Embryonic facial prominence (tissue), 1 donor: Measurements from ENCODE around the gene FMO1.
"Not testable (repeated sequence)": the region's sequence is repeated elsewhere in the genome, so short reads cannot be mapped to it uniquely, and the experiment has no call there.

Source experiments
- DNase-seq: peaks from one replicate; pipeline ENCODE4 v3.0.0-alpha.2; 2016; ENCODE audit errors: extremely low spot score

Gene FMO1

DNA sequence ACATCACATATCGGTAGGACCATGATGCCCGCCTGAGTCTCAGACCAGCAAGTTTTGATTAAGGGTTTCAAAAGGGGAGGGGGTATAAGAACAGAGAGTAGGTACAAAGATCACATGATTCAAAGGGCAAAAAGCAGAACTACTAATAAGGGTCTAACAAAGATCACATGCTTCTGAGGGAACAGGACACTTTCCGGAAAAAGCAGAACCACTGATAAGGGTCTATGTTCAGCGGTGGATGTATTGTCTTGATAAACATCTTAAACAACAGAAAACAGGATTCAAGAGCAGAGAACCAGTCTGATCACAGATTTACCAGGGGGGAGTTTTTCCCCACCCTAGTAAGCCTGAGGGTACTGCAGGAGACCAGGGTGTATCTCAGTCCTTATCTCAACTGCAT is 12.1 kb upstream of the FMO1 start:
- not testable (repeated sequence) for DNase-seq

DNA sequence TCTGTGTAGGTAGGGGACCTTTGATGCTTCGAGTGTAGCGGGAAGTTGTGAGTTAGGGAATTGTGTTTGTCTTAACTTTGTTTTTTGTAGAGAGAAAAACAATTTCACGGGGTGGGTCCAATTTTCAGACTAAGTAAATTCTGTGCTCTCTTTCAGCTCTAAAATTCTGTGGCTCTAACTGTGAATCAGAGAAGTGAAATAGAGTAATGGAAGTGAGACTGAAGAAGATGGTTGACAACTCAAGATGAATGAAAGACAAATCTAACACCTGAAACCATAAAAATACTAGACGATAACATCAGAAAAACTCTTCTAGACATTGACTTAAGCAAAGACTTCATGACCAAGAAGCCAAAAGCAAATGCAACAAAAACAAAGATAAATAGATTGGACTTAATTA is 4.4 kb upstream of the FMO1 start:
- no peak for DNase-seq

DNA sequence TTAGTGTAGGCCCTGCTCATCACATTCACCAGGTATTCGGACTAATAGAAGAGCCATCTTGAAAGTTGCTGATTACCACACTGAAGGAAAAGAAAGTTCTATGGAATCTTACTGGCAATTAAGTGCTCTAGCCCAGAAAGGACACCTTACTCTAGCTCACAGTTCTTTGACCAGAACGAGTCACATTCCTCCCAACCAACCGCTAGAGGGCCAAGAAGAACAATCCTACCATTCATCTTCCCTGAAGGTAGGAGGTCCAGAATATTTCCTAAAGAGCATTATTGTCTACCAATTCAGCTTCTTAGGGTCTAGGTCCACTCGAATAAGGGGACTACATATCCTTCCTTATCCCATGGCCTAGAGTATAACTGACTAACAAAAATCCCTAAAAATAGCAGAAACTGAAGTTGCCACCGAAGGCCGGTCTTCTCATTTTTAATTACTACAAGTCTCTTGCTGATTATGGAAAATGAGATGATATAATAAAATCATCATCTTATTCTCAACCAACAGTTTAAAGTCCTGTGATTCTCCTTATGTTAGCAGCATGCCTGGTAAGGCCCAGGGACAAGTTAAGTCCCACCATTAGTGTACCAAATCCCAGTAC is 2.7 kb upstream of the FMO1 start:
- no peak for DNase-seq

DNA sequence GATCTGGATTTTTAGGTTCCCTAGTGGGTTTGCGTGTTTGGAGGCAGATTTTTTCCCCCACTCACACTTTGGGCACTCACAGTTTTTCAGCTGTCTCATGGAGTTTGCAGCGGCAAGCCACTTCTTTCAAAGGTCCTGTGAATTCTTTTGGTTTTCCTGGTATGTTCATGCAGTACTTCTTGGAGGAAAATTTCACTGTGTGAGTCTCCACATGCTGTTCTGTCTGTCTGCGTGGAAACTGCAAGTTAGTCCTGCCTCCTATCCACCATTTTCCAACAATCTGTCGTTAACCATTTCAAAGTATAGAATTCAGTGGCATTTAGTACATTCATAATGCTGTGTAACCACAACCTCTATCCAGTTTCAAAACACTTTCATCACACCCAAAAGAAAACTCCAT is 793 bp upstream of the FMO1 start:
- DNase-seq, result no peak

DNA sequence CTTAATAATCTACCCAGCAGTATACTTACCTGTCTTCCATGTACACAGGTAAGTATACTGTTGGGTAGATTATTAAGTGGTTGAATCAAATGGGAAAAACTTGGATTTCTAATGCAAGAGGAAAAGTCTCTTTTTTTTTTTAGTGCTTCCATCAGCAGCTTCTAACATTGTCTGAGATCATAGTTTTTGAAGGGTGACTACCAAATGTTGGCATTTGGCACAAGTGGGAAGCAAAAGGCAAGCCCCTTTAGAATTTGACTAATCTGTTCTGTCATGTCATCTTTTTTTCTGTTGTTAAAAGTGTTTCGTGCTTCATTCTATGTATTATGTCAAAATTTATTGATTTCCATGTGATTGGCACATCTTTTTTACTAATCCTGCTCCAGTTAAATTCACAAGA is 547 bp downstream of the FMO1 start:
- no peak for DNase-seq

DNA sequence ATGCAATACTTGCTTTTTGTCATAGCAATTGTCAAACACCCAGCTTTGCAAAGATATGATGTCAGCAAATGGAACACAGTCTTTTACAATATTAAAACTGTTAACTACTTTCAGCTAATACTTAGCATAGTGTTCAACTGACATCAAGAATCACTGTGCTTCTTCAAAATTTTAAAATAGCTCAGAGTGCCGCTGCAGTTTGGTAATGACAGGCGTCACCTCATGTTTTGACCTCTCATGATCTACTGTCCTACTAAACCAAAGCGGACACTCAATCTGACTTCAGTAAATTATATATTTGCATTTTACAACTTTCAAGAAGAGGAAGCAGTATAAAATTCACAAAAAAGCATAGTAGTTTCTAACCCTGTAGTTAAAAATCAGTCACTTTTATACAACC is 2.0 kb downstream of the FMO1 start:
- DNase-seq, result no peak

DNA sequence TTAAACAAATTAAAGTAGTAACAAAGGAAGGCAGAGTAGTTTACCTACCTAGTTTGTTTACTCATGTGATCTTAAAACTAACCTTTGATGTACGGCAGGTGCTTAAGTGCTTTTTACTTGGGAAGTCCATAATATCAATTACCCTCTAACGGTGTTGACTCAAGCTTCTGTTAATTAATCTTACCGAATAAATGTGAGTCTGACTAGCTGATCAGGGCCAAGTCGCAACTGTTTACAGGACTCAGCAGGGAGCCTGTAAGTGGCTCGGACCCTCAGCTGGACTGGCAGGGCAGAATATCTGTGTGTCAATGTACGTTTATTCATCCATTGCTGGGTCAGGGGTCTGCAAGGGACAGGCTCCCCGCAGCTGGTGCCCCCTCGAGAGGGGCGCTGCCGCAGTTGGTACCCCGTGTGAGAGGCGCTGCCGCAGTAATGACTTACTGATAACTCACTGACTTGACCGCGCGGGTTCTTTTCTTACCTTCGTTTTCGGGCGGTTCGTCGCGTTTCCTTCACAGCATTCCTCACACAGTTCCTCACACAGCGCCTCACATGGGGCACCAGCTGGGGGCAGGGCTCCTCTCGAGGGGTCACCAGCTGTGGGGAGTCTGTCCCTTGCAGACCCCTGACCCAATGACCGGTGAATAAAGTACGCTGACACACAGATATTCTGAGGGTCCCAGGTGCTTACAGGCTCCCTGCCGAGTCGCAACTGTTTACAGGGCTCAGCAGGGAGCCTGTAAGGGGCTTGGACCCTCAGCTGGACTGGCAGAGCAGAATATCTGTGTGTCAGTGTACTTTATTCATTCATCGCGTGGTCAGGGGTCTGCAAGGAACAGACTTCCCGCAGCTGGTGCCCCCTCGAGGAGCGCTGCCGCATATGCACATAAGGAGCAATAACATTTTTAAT is 3.0 kb downstream of the FMO1 start:
- no peak for DNase-seq

DNA sequence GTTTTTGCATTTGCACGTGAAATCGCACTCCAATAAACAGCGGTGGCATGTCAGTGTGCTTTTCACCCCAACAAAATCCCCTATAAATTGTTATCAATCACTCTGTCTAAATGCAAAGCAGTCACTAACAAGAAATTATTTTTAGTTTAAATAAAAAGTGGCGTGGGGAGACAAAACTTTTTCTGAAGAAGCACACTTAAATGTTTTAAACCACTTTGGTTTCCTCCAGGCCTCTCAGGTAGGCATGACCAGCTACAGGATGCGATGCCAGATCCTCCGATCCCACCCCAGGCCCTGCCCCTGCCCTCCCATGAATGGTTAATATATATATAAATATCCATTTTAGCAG is 3.6 kb downstream of the FMO1 start:
- DNase-seq, result no peak

DNA sequence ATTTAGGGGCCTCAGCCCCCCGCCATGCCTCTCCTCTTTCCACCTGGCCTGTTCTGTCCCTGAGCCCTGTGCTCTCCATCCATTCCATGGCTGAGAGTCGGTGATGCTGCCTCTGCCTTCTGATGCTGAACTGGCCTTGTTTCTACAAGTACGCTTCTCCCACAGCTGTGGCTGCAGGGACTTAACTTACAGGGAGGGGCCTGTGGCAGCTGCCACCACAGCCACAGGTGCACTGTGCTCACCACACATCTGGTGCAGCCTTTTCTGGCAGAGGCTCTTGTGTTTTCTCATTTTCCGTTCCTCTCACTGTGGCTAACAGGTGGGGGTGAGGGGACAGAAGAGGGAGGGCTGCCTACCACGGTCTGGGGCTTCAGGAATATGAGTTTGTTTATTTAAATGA is 4.2 kb downstream of the FMO1 start:
- DNase-seq, result no peak

DNA sequence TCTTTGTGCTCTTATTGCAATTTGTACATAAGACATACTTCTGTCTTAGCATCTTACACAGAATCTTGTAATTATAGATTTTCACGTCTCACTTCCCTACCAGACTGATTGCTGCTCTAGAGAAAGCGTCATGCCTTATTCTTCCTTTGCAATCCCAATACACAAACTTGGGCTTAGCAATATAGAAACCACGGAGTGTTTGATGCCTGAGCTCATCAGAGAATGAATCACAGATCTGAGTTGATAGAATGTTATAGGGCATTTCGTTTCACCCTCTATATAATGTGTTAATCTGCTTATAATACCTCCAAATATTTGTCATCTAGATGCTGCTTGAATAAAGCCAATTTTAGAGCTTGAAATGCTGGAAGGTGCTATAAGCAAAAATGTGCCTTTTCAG is 6.6 kb downstream of the FMO1 start:
- no peak for DNase-seq

DNA sequence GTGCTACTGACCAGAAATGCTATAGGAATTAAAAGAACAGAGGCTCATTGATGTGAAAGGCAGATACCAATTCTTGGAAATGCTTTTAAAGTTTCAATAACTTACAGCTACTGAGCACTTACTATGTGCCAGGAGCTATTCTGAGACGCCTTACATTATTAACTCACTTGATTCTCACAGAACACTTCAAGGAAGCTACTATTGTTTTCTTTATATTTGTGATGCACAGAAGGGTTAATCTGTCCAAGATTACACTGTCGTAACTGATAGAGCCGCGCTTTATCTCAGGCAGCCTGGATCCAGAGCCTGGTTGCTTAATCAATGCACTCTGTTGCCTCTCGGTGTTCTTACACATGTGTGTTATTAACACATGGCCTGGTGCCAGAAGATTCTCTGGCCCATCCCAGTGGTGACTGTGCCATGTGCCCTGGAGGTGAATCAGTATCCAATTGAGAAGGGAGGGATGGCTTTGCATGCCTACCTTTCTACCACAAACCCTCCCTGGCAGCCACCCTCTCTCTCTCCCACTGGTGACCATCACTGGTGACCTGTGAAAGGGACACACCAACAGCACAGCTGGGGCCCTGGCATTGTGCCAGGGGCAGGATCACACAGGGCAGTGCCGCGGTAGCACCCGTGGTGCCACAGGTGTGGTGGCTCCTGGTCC is 8.8 kb downstream of the FMO1 start:
- no peak for DNase-seq

DNA sequence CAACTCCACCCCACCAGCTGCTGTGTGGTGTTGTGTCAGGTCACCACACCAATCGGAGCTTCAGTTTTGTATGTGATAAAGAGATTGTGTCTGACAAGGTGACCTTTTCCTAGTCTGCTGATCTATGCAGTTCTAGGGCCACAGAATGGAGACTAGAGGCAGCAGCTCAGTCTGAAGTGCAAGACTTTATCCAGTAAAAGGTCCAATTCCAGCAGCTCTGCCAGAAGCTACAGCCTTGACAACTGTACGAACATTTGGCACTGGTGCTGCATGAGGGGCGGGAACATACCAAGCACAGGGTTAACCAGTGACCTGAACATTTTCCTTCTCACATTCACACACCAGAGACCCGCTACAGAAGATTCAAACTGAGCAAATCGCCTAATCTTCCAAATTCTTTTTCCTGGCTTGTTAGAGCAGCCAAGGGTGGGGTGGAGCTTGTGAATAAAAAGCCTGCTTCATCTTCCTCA is 9.3 kb downstream of the FMO1 start:
- no peak for DNase-seq

DNA sequence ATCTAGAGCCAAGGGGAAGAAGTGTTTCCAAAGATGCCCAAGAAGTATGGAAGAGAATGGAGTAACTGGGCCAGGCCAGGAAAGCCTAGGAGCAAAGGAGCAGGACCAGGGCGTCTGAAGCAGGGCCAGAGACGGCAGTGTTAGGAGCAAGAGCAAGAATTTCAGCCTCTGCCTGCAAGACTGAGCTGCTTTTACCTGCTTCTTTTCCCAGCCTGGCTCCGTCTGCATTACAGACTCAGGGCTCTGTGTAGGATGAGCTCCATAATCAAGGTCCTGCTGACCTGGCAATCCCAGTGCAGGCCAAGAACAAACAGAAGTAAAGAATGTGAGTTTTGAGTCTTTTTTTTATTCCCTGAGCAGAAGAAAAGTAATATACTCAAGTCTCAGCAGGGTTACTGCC is 10.1 kb downstream of the FMO1 start:
- DNase-seq, result no peak

DNA sequence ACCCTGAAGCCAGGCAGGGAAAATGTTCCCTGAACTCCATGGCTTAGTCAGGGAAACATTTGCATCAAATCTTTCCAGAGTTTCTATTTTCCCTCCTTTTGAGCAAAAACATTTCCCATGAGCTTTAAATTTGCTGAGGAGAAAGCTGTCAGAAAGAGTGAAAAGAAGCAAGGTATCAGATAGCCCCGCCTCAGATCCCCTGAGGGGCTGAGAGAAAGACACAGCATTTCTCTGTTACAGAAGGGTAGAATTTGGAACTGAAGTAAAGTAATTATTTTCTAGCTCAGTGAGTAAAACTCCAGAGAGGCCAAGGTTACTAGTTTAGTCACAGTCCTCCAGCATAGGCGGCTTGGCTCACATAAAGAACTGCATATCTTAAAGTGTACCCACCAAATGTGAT is 10.6 kb downstream of the FMO1 start:
- DNase-seq, result no peak

DNA sequence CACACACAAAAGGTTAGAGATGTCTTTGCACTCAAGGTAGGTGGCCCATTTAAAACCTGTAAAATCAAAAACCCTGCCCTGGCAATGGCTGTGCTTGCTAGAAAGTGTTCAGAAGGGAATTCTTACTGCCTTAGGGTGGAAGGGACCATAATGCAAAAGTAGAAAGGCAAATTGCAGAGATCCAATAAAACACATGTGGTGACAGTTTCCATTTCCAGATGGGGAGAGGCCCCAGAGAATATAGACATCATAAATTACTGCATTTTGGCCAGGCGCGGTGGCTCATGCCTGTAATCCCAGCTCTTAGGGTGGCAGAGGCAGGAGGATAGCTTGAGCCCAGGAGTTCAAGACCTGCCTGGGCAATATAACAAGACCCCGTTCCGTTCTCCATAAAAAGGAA is 13.0 kb downstream of the FMO1 start:
- DNase-seq, result no peak

DNA sequence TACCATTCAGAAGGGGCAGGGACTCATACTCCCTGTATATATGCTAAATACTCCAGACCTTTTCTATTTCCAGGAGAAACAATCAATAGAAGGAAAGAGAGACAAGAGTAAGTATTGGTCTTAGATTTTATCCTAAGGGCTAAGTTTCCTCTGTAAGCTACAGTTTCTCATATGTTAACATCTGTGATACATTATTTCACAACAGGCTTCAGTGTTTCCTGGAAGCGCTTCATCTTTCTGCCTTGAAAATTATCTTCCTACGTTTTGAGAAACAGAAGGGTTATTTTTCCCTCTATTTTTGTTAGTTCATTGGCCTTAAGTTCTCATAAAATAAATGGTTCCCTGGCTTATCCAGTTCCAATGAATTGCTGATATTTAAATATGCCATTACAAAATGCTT is 15.6 kb downstream of the FMO1 start:
- peak; percentile 73 for DNase-seq

DNA sequence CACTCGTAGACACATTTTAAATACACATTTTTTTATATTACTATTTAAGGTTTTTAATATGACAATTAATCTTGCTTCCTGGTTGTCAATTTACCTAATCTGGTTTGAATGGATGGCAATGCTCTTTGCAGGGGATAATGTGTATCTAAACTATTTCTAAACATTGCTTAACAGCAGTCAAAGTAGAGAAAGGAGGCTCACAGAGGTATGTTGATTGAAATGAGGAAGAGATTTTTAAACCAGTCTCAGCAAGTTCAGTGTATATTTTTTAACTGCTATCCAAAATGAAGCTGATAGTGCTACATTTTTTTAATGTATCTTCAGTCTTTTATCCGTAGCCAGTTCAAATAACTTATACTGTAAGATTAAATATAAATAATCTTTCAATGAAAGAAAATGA is 17.4 kb downstream of the FMO1 start:
- DNase-seq, result no peak

DNA sequence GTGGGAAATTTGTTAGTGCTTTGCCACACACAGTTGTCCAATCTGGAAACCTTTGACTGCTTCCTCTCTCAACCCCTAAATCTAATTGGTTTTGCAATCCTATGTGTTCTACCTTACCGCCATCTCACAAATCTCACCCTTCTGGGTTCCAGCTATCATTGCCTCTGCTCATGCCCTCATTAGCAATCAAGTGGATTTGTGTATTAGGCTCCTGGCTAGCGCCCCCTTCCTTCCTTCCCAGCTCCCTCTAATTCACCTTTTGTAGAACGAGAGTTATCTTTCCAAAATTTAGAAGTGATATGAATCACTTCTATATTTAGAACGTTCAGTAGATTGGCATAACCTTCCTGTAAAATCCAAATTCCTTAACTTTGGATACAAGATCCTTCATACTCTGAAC is 18.6 kb downstream of the FMO1 start:
- DNase-seq, result no peak

DNA sequence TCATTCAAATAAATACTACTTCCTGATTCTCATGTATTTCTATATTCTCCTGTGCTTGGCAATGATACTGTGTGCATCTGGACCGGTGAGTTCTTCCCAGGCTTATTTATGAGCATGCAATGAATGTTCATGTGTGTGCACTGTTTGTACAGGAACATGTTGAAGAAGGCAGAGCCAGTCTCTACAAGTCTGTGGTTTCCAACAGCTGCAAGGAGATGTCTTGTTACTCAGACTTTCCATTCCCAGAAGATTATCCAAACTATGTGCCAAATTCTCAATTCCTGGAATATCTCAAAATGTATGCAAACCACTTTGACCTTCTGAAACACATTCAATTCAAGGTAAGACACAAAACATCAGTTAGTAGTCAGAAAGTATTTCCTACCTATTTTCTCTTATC is 19.1 kb downstream of the FMO1 start:
- no peak for DNase-seq

DNA sequence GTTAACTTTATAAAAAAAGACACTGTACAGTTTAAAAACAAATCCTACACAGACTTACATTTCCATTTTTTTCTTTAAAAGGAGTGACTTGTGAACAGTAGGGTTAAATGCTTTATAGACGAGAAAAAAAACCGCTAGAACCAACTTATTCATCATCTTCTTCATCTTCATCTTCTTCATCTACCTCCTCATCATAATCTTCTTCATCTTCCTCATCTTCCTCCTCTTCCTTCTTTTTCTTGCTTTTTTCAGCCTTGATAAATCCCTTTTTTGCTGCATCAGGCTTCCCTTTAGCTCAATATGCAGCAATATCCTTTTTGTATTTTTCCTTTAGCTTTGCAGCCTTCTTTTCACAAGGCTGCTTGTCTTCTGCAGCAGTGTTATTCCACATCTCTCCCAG is 22.5 kb downstream of the FMO1 start:
- no peak for DNase-seq

DNA sequence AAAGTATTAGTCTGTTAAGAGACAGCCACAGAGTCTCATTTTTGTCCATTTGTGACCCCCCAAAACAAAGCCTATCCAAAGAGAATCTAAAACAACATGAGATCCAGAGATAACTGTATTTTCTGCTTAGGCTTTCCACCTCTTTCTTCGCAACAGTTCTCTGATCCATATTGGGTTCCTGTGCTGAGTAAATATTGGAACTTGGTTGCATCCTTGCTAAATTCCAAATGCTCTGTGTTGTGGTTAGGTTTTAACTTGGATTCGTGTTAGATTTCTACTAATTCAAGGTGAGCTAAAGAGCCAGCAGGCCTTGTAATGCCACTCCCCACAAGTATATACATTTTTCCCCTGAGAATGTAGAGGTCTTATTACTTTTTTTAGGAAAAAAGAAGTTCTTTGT is 29.2 kb downstream of the FMO1 start:
- no peak for DNase-seq

DNA sequence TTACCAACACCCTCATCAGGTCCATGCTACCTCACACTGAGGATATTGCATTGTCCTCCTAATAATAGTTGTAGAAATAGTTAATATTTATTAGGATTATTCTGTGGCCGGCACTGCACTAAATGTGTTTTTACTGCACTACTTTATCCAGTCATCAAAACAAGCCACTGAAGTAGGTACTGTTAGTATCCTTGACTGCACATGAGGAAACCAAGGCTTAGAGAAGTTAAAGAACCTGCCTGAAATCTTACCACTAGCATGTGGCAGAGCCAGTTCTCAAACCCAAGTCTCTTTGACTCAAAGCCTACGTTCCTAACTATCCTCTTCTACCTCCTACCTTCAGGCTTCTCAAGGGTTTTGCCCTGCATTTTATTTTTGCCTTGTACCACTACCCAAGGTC is 30.9 kb downstream of the FMO1 start:
- DNase-seq, result no peak

DNA sequence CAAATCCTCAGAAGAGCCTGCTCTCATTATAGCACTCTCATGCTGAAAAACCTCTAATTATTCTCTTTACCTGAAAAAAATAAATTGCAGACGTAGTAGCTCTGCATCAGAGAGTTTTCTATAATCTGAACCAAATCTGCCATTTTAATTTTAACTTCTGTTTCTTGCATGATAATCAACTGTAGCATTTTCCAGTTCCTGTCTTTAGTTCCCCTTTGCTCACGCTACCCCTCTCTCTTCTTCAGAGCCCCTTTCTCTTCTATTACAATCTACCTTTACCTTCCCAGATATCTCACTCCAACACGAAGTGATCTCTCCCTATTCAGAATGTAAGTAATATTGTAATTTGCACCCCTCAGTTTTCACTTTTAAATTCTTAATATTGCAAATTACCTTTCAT is 31.4 kb downstream of the FMO1 start:
- DNase-seq, result no peak
